SU-DHL-6 (cell line): ENCODE measurements around the gene PYROXD2.

Experiments
- CTCF ChIP-seq: fragments of 200-600 bp; sonication (generic); IDR thresholded peaks from one replicate; pipeline ENCODE4 v1.5.1; 2017; ENCODE audit warnings: antibody characterized with exemption, mild to moderate bottlenecking, low read length, moderate library complexity; ENCODE audit not compliant: insufficient read depth, poor library complexity, severe bottlenecking
- EZH2phosphoT487 ChIP-seq: fragments of 200-600 bp; sonication (generic), shearing (Covaris generic); conservative IDR thresholded peaks from 2 replicates; pipeline ENCODE4 v1.6.1; 2018; ENCODE audit warnings: mild to moderate bottlenecking, antibody characterized with exemption, low read length, moderate library complexity, mixed read lengths

- no peak for TF ChIP-seq CTCF
- TF ChIP-seq EZH2phosphoT487: no peak
Observed at GRCh38 chr10:98453729-98454128, 38.7 kb upstream of the PYROXD2 start.
